SH-SY5Y (cell line): ENCODE data around the gene MOK.

ENCODE experiments used
- GATA2 ChIP-seq: IDR thresholded peaks from 2 replicates; pipeline ENCODE4 v1.6.1; 2011; ENCODE audit warnings: mild to moderate bottlenecking, low read depth, low read length
- GATA3 ChIP-seq: IDR thresholded peaks from 2 replicates; pipeline ENCODE4 v1.6.1; 2011; ENCODE audit warnings: low read depth, mild to moderate bottlenecking, low read length, moderate library complexity

DNA sequence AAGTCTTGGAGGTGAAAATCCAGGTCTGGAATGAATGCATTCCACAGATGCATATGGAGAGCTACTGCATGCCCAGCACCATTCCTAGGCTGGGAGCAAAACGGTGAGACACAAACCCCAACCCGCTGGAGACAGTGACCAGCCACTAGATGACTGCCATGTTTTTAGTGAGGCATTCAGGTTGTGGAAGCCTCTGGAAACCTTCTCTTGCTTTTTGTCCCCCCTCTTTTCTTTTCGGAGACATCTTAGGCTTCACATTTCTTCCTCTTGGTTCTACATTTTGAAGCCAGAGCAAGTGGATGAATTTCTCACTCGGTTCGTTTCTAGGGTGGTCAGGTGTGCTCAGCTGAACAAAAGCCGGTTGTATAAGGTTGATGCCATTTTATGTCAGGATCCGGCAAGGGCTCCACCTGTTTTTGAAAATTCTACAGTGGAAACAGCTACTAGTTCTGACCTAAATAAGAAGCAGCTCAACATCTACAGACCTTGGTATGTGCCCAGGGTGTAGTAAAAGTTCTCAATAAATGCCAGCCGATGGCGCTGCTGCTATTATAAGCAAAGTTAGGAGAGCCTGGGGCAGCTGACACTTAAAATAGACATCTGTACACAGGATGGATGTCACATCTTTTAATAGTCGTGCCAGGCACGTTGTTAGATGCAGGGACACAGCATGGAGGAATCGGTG, 12.7 kb upstream of the MOK start:
- TF ChIP-seq GATA2 (no peak), GATA3 (no peak)
